Measurements from ENCODE around the gene RLN3. TPM values are rescaled to one million over a fixed set of nuclear protein-coding genes. Genes with fewer than 3 reads are reported as not detected.

Gene RLN3
- total RNA-seq, 1 donor from 2014 or later: not detected

- no peak for DNase-seq (ENCODE audit: low spot score)
- Mint-ChIP-seq H3K4me1 (ENCODE audit: low read depth) (peaks cover 8% of the 10 kb centered on the region), H3K9me3 (ENCODE audit: low read depth) (no peaks in the 10 kb centered on the region), H3K27ac (ENCODE audit: unreplicated experiment) (no peak overlapping the region), H3K27me3 (ENCODE audit: low read depth) (no peaks in the 10 kb centered on the region), H3K4me3 (ENCODE audit: unreplicated experiment) (no peak overlapping the region), H3K36me3 (ENCODE audit: low read depth) (peaks cover 2% of the 10 kb centered on the region)
- no peak for TF ChIP-seq CTCF (IDR thresholded peaks at IDR 0.05)
Measured at GRCh38 chr19:13999085-13999484, 28.9 kb upstream of the RLN3 start.

- TF ChIP-seq CTCF (IDR thresholded peaks at IDR 0.05): no peak
- DNase-seq (ENCODE audit: low spot score): no peak
- H3K9me3 Mint-ChIP-seq (ENCODE audit: low read depth): no peaks in the 10 kb centered on the region
- H3K4me1 Mint-ChIP-seq (ENCODE audit: low read depth): peaks cover 19% of the 10 kb centered on the region
- H3K36me3 Mint-ChIP-seq (ENCODE audit: low read depth): peaks cover 2% of the 10 kb centered on the region
- no peaks in the 10 kb centered on the region for H3K27me3 Mint-ChIP-seq (ENCODE audit: low read depth)
- no peak overlapping the region for H3K27ac Mint-ChIP-seq (ENCODE audit: unreplicated experiment)
- H3K4me3 Mint-ChIP-seq (ENCODE audit: unreplicated experiment): no peak overlapping the region
Measured at GRCh38 chr19:14000691-14001375, 27.1 kb upstream of the RLN3 start.

GRCh38 chr19:14002571-14003250 lies 25.2 kb upstream of the RLN3 start:
- Mint-ChIP-seq H3K9me3 (ENCODE audit: low read depth) (no peaks in the 10 kb centered on the region), H3K27me3 (ENCODE audit: low read depth) (no peaks in the 10 kb centered on the region), H3K4me1 (ENCODE audit: low read depth) (peaks cover 22% of the 10 kb centered on the region), H3K36me3 (ENCODE audit: low read depth) (peaks cover 2% of the 10 kb centered on the region), H3K4me3 (ENCODE audit: unreplicated experiment) (no peak overlapping the region), H3K27ac (ENCODE audit: unreplicated experiment) (peak overlapping the region; percentile 83)
- no peak for DNase-seq (ENCODE audit: low spot score)
- no peak for TF ChIP-seq CTCF (IDR thresholded peaks at IDR 0.05)

GRCh38 chr19:14003251-14004055 lies 24.5 kb upstream of the RLN3 start:
- Mint-ChIP-seq H3K4me3 (ENCODE audit: unreplicated experiment) (no peak overlapping the region), H3K36me3 (ENCODE audit: low read depth) (peaks cover 2% of the 10 kb centered on the region), H3K27ac (ENCODE audit: unreplicated experiment) (peak overlapping the region; percentile 83), H3K4me1 (ENCODE audit: low read depth) (peaks cover 22% of the 10 kb centered on the region), H3K9me3 (ENCODE audit: low read depth) (no peaks in the 10 kb centered on the region), H3K27me3 (ENCODE audit: low read depth) (no peaks in the 10 kb centered on the region)
- DNase-seq (ENCODE audit: low spot score): no peak
- TF ChIP-seq CTCF (IDR thresholded peaks at IDR 0.05): no peak

Measured in chondrocyte (in vitro differentiated cells).